ENCODE measurements around the gene LUM.
"Not testable (repeated sequence)": the region's sequence is repeated elsewhere in the genome, so short reads cannot be mapped to it uniquely, and the experiment has no call there.

The LUM gene

GRCh38 chr12:91109148-91109564 is 2.1 kb downstream of the LUM start:
- peak; percentile 45 for DNase-seq

GRCh38 chr12:91108196-91108755 is 3.0 kb downstream of the LUM start:
- DNase-seq, result no peak

- no peak for DNase-seq
These were observed 5.0 kb downstream of the LUM start for GRCh38 chr12:91106283-91106682.

GRCh38 chr12:91105807-91106206 is 5.5 kb downstream of the LUM start:
- DNase-seq, result no peak

- DNase-seq, result no peak
These were observed 6.4 kb downstream of the LUM start for GRCh38 chr12:91104812-91105466.

GRCh38 chr12:91103624-91104023 is 7.7 kb downstream of the LUM start:
- no peak for DNase-seq

GRCh38 chr12:91103101-91103500 is 8.2 kb downstream of the LUM start:
- DNase-seq, result no peak

- no peak for DNase-seq
These were observed 10.4 kb downstream of the LUM start for GRCh38 chr12:91100906-91101305.

- DNase-seq, result no peak
These were observed 11.5 kb downstream of the LUM start for GRCh38 chr12:91099836-91100235.

GRCh38 chr12:91099341-91099740 is 12.0 kb downstream of the LUM start:
- DNase-seq, result no peak

GRCh38 chr12:91098941-91099340 is 12.4 kb downstream of the LUM start:
- no peak for DNase-seq

- no peak for DNase-seq
These were observed 12.8 kb downstream of the LUM start for GRCh38 chr12:91098461-91098860.

GRCh38 chr12:91094957-91095356 is 16.3 kb downstream of the LUM start:
- DNase-seq, result no peak

- DNase-seq, result no peak
These were observed 17.1 kb downstream of the LUM start for GRCh38 chr12:91094032-91094662.

- DNase-seq, result no peak
These were observed 18.0 kb downstream of the LUM start for GRCh38 chr12:91093341-91093740.

- no peak for DNase-seq
These were observed 19.2 kb downstream of the LUM start for GRCh38 chr12:91091916-91092715.

- not testable (repeated sequence) for DNase-seq
These were observed 21.3 kb downstream of the LUM start for GRCh38 chr12:91089953-91090352.

- no peak for DNase-seq
These were observed 31.3 kb downstream of the LUM start for GRCh38 chr12:91080041-91080440.

- no peak for DNase-seq
These were observed 32.8 kb downstream of the LUM start for GRCh38 chr12:91078501-91078900.

GRCh38 chr12:91077228-91077954 is 33.9 kb downstream of the LUM start:
- DNase-seq, result no peak

GRCh38 chr12:91074851-91075250 is 36.4 kb downstream of the LUM start:
- no peak for DNase-seq

- DNase-seq, result no peak
These were observed 37.1 kb downstream of the LUM start for GRCh38 chr12:91074154-91074709.

- no peak for DNase-seq
These were observed 37.9 kb downstream of the LUM start for GRCh38 chr12:91073426-91073825.

Measured in inflammatory macrophage treated with lipopolysaccharide for 4 hours (primary cell).